ENCODE measurements around the gene GFRA3. TPM values are rescaled to one million over a fixed set of nuclear protein-coding genes. Genes with fewer than 3 reads are reported as not detected.

Gene GFRA3
- total RNA-seq, 1 experiment from 2014 or later = not detected

DNA sequence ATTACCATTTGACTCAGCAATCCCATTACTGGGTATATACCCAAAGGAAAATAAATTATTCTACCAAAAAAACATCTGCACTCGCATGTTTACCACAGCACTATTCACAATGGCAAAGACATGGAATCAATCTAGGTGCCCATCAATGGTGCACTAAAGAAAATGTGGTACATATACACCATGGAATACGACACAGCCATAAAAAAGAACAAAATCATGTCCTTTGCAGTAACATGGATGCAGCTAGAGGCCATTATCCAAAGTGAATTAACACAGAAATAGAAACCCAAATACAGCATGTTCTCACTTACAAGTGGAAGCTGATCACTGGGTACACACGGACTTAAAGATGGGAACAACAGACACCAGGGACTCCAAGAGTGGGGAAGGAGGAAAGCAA is 63.4 kb downstream of the GFRA3 start:
- no peak for DNase-seq (ENCODE audit: unreplicated experiment)
- POLR2A ChIA-PET = interaction anchor here (4.5 kb wide), 1 partner anchor 143 kb away, joined by 60 read pairs; the partner anchor contains the start of gene KDM3B
- peak overlapping the region; percentile 20 for H3K4me3 Mint-ChIP-seq (ENCODE audit: unreplicated experiment)

More for the DNA sequence above, 63.4 kb downstream of the GFRA3 start:
- CTCF ChIA-PET = interaction anchor here (1.0 to 6.0 kb wide), 3 partner anchors 10 to 127 kb away, joined by 4 to 48 read pairs (median 11); partner anchors contain the start of gene FAM53C
- peaks cover 21% of the 10 kb centered on the region for H3K4me1 Mint-ChIP-seq (ENCODE audit: insufficient read depth, unreplicated experiment)
- H3K27ac Mint-ChIP-seq (ENCODE audit: low read depth, unreplicated experiment) = no peak overlapping the region
- intact Hi-C loops (cut with micrococcal nuclease) = no loop called here
- no peaks in the 10 kb centered on the region for H3K27me3 Mint-ChIP-seq (ENCODE audit: insufficient read depth, unreplicated experiment)
- BruUV-seq (replicated peaks) = no TSS peak
- H3K9me3 Mint-ChIP-seq (ENCODE audit: unreplicated experiment) = no peaks in the 10 kb centered on the region
- TF ChIP-seq, protein P1, sequence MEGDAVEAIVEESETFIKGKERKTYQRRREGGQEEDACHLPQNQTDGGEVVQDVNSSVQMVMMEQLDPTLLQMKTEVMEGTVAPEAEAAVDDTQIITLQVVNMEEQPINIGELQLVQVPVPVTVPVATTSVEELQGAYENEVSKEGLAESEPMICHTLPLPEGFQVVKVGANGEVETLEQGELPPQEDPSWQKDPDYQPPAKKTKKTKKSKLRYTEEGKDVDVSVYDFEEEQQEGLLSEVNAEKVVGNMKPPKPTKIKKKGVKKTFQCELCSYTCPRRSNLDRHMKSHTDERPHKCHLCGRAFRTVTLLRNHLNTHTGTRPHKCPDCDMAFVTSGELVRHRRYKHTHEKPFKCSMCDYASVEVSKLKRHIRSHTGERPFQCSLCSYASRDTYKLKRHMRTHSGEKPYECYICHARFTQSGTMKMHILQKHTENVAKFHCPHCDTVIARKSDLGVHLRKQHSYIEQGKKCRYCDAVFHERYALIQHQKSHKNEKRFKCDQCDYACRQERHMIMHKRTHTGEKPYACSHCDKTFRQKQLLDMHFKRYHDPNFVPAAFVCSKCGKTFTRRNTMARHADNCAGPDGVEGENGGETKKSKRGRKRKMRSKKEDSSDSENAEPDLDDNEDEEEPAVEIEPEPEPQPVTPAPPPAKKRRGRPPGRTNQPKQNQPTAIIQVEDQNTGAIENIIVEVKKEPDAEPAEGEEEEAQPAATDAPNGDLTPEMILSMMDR (IDR thresholded peaks at IDR 0.05; ENCODE audit: unreplicated experiment) = no peak
- H3K36me3 Mint-ChIP-seq (ENCODE audit: insufficient read depth, unreplicated experiment) = peaks cover 45% of the 10 kb centered on the region

Other genes starting within 250 kb of the GFRA3 start
- 29.1 and 33.7 TPM in 2 replicates for gene FAM13B, start 241.5 kb downstream of the GFRA3 start, total RNA-seq (2022)
- not detected in 2 replicates for gene WNT8A, start 190.6 kb downstream of the GFRA3 start, total RNA-seq (2022)
- gene NME5, start 135.2 kb downstream of the GFRA3 start, total RNA-seq (2022) = 1.0 TPM in 1 of 2 replicates, not detected in the other
- 93.4 and 108 TPM in 2 replicates for gene BRD8, start 96.0 kb downstream of the GFRA3 start, total RNA-seq (2022)
- 19.0 and 30.6 TPM in 2 replicates for gene KIF20A, start 95.5 kb downstream of the GFRA3 start, total RNA-seq (2022)
- gene CDC23, start 61.3 kb downstream of the GFRA3 start, total RNA-seq (2022) = 49.7 and 67.1 TPM in 2 replicates
- 10.8 and 12.2 TPM in 2 replicates for gene CDC25C, start 57.2 kb upstream of the GFRA3 start, total RNA-seq (2022)
- gene FAM53C, start 63.6 kb upstream of the GFRA3 start, total RNA-seq (2022) = 37.2 and 38.9 TPM in 2 replicates
- 57.8 and 59.0 TPM in 2 replicates for gene KDM3B, start 78.1 kb upstream of the GFRA3 start, total RNA-seq (2022)
- gene REEP2, start 164.4 kb upstream of the GFRA3 start, total RNA-seq (2022) = 0.77 and 0.81 TPM in 2 replicates
- gene EGR1, start 190.9 kb upstream of the GFRA3 start, total RNA-seq (2022) = 92.3 and 189 TPM in 2 replicates